ENCODE measurements around the gene QTRT2. TPM values are rescaled to one million over a fixed set of nuclear protein-coding genes. Genes with fewer than 3 reads are reported as not detected.

Gene QTRT2
- total RNA-seq, 2 donors from 2014 or later = 21.4 to 48.5 TPM

- Histone ChIP-seq H3K36me3 (no peaks in the 10 kb centered on the region), H3K27me3 (replicated peaks; ENCODE audit: insufficient read depth) (no peaks in the 10 kb centered on the region), H3K4me1 (ENCODE audit: control insufficient read depth in 1 of 2, low read depth in 2 of 2) (no peaks in the 10 kb centered on the region), H3K9me3 (no peaks in the 10 kb centered on the region), H3K4me3 (no peak overlapping the region), H3K27ac (no peak overlapping the region)
- ATAC-seq (ENCODE audit: insufficient number of reproducible peaks, low FRiP score, low read depth) (no peak), DNase-seq (ENCODE audit: low spot score) (no peak)
- TF ChIP-seq, protein P1, sequence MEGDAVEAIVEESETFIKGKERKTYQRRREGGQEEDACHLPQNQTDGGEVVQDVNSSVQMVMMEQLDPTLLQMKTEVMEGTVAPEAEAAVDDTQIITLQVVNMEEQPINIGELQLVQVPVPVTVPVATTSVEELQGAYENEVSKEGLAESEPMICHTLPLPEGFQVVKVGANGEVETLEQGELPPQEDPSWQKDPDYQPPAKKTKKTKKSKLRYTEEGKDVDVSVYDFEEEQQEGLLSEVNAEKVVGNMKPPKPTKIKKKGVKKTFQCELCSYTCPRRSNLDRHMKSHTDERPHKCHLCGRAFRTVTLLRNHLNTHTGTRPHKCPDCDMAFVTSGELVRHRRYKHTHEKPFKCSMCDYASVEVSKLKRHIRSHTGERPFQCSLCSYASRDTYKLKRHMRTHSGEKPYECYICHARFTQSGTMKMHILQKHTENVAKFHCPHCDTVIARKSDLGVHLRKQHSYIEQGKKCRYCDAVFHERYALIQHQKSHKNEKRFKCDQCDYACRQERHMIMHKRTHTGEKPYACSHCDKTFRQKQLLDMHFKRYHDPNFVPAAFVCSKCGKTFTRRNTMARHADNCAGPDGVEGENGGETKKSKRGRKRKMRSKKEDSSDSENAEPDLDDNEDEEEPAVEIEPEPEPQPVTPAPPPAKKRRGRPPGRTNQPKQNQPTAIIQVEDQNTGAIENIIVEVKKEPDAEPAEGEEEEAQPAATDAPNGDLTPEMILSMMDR (IDR thresholded peaks at IDR 0.05) = no peak
Observed at GRCh38 chr3:114034787-114035545, 21.6 kb upstream of the QTRT2 start.

- no peaks in the 10 kb centered on the region for H3K27me3 ChIP-seq (replicated peaks; ENCODE audit: insufficient read depth)
- no peak overlapping the region for H3K27ac ChIP-seq
- no peak for ATAC-seq (ENCODE audit: insufficient number of reproducible peaks, low FRiP score, low read depth)
- no peaks in the 10 kb centered on the region for H3K9me3 ChIP-seq
- TF ChIP-seq, protein P1 (IDR thresholded peaks at IDR 0.05) = no peak
- no peak overlapping the region for H3K4me3 ChIP-seq
- no peak for DNase-seq (ENCODE audit: low spot score)
- H3K36me3 ChIP-seq = no peaks in the 10 kb centered on the region
- H3K4me1 ChIP-seq (ENCODE audit: control insufficient read depth in 1 of 2, low read depth in 2 of 2) = no peaks in the 10 kb centered on the region
Observed at GRCh38 chr3:114035896-114036295, 20.6 kb upstream of the QTRT2 start.

- no peak for ATAC-seq (ENCODE audit: insufficient number of reproducible peaks, low FRiP score, low read depth)
- Histone ChIP-seq H3K4me1 (ENCODE audit: control insufficient read depth in 1 of 2, low read depth in 2 of 2) (no peaks in the 10 kb centered on the region), H3K36me3 (no peaks in the 10 kb centered on the region), H3K27ac (no peak overlapping the region), H3K27me3 (replicated peaks; ENCODE audit: insufficient read depth) (no peaks in the 10 kb centered on the region), H3K4me3 (no peak overlapping the region), H3K9me3 (no peaks in the 10 kb centered on the region)
- DNase-seq (ENCODE audit: low spot score) = no peak
- TF ChIP-seq, protein P1 (IDR thresholded peaks at IDR 0.05) = no peak
Observed at GRCh38 chr3:114043205-114043604, 13.3 kb upstream of the QTRT2 start.

- ATAC-seq (ENCODE audit: insufficient number of reproducible peaks, low FRiP score, low read depth) (no peak), DNase-seq (ENCODE audit: low spot score) (no peak)
- H3K4me1 ChIP-seq (ENCODE audit: control insufficient read depth in 1 of 2, low read depth in 2 of 2) = peaks cover 3 to 10% of the 10 kb centered on the region in 2 donors
- H3K27me3 ChIP-seq (replicated peaks; ENCODE audit: insufficient read depth) = no peaks in the 10 kb centered on the region
- H3K9me3 ChIP-seq = no peaks in the 10 kb centered on the region
- TF ChIP-seq, protein P1 (IDR thresholded peaks at IDR 0.05) = no peak
- H3K27ac ChIP-seq = no peak overlapping the region
- H3K36me3 ChIP-seq = no peaks in the 10 kb centered on the region
- H3K4me3 ChIP-seq = no peak overlapping the region
Observed at GRCh38 chr3:114052216-114052615, 4.3 kb upstream of the QTRT2 start.

DNA sequence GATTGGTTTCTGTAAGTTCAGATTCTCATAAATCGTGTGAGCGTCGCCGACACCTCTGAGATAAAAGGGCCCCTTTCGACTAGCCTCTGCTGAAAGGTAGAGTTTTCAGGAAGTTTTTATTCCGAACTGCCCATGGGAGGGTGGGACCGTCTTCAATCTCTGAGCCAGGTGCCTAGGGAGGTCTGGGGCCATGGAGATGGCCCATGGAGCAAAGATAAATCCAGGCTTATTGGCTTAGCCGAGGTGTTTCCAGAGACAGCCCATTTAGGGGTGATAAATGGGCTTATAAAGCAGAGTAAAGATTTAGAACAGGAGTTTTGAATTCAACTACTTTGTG, 442 bp downstream of the QTRT2 start:
- Histone ChIP-seq H3K27ac (peak overlapping the region; percentile 34 to 56), H3K4me1 (ENCODE audit: control insufficient read depth in 1 of 2, low read depth in 2 of 2) (peaks cover 10 to 19% of the 10 kb centered on the region in 2 donors), H3K9me3 (no peaks in the 10 kb centered on the region), H3K36me3 (no peaks in the 10 kb centered on the region), H3K4me3 (peak overlapping the region; percentile 92), H3K27me3 (replicated peaks; ENCODE audit: insufficient read depth) (no peaks in the 10 kb centered on the region)
- no peak for ATAC-seq (ENCODE audit: insufficient number of reproducible peaks, low FRiP score, low read depth)
- DNase-seq (ENCODE audit: low spot score) = no peak
- TF ChIP-seq, protein P1 (IDR thresholded peaks at IDR 0.05) = no peak
